NCI-H187 (cell line): ENCODE measurements around the gene PHACTR1.

Experiments
- DNase-seq, 2 experiments: peaks; one replicate each; lab custom pipeline; 2025; lab: John Stamatoyannopoulos, UW

The PHACTR1 gene

DNA sequence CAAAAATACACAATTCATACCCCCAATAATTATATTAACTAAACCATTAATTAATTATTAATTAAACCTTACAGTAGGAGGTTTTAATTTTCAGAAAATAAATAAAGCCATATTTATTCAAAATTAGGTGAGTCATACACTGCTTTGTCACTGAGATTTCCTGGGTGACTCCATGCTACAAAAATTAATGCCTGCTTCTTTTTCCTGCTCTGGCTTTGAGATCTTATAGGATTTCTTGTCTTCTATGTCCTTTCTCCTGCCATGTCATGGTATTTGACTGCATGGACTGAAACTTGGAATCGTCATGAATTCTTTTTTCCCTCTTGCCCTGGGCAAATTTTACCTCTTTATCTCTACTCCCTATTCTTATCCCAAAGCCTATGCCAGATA lies 133.2 kb downstream of the PHACTR1 start:
- no peak for DNase-seq

- DNase-seq, result no peak
These were observed 134.6 kb downstream of the PHACTR1 start for GRCh38 chr6:12851123-12851695.

- DNase-seq, result no peak
These were observed 145.0 kb downstream of the PHACTR1 start for GRCh38 chr6:12861603-12862002.

DNA sequence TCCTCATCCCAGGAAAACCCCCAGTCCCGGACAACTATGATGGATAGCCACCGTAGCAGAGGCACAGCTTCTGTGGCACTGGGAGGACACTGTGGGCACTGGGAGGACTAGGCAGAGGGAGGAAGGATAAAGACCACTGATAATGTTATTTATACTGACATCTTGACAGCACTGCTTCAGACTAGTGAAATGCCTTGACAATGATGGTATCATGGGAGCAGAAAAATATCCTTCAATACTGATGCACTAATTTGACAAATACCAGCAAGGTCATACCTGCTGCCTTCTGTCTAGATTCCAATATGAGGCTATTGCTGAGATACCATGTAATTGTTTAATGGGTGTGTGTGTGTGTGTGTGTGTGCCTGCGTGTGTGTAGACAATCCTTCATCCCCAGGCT lies 148.6 kb downstream of the PHACTR1 start:
- DNase-seq, result no peak

DNA sequence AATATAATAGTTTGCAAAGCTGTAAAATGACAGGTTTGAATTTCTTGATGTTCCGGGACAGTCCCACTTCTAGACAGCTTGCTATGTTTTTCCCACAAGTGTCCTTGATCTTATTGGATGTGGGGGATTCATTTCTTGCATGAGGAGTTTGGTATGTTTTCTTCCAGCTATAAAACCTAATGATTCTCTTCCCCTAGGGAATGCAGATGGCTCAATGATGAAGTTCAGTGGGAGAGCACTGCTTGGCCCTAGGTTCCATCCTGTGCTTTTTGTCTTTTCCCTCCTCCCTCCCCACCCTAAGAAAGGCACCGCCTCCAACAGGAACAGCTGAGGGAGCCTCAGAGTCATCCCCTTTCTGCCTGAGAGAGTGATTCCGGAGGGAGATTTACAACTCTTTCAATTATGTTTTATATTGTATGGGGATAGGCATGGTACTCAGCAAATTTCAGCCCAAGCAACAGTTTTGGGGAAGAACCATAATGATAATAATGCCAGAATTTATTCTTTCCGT lies 149.2 kb downstream of the PHACTR1 start:
- DNase-seq, result no peak

- no peak for DNase-seq
These were observed 150.0 kb downstream of the PHACTR1 start for GRCh38 chr6:12866422-12867029.

GRCh38 chr6:12869816-12870432 lies 153.4 kb downstream of the PHACTR1 start:
- DNase-seq, result no peak

DNA sequence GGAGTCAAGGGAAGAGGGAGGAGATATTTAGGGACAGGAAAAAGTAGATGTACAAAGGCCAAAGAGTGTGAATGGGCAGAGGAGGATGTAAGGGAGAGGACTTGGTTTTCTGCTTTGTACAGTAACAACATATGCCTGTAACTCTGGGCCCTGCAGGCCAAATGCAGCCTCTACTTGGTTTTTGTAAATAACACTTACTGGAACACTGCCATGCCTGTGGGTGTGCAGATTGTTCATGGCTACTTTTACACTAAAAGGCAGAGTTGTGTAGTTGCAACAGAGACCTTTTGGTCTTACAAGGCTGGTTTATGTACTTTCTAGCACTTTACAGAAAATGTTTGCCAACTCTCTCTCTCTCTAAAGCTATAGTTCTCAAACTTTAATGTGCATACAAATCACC lies 157.1 kb downstream of the PHACTR1 start:
- no peak for DNase-seq

DNA sequence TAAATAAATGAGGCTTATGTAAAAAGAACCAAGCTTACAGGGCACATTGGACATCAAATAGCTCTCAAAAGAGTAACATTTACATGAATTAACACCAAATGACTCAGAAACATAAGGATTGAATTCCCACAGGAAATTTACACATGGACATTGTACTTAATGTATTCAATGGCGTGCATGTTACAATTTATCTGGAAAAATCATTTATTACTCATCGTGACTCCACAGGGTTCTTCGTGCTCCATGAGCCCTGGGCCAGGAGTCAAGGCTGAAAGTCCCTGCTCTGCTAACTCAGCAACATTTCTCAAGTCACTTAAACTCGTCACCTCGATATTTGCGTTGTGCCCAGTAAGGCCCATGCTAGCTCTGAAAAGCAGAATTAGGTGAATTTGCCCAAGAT lies 158.5 kb downstream of the PHACTR1 start:
- no peak for DNase-seq

DNA sequence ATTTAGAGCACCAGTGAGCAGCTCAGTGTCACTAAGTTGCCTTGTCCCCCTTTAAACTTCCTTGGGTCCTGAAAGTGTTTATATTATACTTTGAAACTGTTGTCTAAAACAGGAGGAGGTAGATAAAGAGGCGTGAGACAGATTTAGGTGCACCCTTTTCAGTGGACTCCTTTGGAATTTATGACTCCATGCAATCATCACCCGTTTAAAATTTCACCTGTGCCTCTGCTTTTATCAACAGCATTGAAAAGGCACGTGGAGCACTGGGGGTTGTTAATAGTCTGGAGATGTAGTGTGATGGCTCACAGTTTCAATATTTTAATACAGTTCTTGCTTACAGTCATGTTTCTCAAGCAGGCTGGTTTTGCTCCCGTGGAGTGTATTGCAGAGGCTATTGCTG lies 162.2 kb downstream of the PHACTR1 start:
- DNase-seq, result no peak

- no peak for DNase-seq
These were observed 166.3 kb downstream of the PHACTR1 start for GRCh38 chr6:12882761-12883290.

- no peak for DNase-seq
These were observed 168.4 kb downstream of the PHACTR1 start for GRCh38 chr6:12884983-12885382.

DNA sequence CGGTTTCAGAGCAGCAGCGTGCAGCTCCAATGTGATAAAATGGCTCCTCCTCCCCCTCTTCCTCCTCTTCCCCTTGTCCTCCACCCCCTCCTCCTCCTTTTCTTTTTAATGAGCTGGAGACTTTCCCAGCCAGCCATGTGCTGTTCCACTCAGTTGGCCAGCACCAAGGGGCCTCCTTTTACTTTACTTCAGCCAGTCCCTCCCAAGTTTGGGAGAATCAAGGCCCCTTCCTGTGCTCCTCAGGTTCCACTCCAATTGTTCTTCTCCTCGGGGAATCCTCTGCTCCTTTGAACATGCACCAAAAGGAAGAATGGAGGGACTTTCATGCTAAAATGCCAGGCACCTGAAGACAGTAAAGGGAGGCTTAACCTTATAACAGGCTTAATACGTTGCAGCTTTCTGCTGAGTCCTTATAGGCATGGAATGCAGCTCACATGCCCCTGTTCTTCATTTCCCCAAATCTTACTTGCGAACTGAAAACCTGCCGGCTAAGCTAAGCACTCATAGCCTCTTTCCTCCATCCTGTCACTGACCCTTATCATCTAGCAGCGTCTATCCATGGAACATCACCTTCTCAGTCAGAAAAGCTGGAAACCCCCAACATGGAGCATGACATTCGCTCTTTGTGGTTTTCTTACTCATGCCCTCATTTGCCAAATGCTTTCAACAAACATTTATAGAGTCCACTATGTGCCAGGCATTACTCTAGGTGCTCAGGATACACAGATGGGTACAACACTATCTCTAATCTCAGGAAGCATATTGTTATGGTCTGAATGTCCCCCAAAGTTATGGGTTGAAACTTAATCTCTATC lies 170.6 kb downstream of the PHACTR1 start:
- DNase-seq, result no peak

- no peak for DNase-seq
These were observed 173.7 kb downstream of the PHACTR1 start for GRCh38 chr6:12890171-12890790.

DNA sequence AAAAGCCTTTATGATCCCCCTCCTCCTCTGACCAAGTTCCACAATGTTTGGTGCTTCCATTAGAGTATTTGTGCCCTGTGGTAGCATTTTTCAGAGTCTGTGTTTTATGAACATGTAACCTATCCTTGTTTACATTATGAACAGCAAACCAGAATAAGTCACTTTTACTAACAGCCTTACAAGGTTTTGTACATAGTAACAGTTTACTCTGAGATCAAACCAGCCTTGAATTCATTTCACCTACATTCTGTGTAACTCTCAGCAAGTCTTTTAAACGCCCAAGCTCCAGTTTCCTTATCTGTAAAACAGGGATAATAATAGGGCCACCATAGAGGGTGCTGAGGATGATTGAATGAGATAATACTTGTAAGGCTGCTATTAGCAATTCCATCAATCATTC lies 175.0 kb downstream of the PHACTR1 start:
- no peak for DNase-seq

DNA sequence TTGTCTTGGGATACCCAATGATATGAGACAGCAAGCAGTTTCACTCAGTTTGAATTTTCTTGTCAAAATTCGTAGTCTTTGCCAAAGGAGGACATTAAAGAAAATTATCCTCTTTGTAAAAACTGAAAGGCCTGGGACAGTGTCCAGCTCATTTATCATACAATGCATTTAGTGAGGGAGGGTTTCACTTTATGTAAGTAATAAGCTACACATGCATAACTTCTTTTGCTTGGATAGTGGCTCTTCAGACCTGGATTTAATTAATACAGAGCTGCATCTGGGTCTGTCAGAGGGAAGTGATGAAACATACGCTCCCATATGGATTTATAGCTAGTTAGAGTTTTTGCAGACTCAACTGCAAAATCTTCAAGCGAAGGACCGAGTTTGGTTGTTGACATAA lies 175.6 kb downstream of the PHACTR1 start:
- no peak for DNase-seq

- no peak for DNase-seq
These were observed 176.5 kb downstream of the PHACTR1 start for GRCh38 chr6:12893036-12893435.

DNA sequence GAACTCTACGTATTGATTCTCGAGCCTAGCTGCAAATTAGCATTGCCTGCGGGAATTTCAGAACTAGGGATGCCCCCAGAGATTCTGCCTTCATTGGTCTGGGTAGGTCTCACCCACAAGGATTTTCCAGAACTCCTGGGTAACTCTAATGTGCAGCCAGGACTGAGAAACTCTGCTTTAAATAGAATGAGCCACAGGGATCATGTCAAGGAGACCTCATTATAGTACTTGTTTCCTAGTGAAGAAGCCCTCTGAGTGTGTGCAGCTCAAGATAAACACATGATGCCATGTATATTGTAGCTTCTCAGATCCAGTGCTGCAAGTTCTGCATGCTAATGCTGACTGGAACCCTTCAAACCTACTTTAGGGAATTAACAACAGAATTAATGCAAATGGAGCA lies 179.2 kb downstream of the PHACTR1 start:
- no peak for DNase-seq

GRCh38 chr6:12896208-12896733 lies 179.7 kb downstream of the PHACTR1 start:
- DNase-seq, result no peak

GRCh38 chr6:12898603-12899002 lies 182.0 kb downstream of the PHACTR1 start:
- no peak for DNase-seq

- DNase-seq, result no peak
These were observed 182.7 kb downstream of the PHACTR1 start for GRCh38 chr6:12899046-12899833.
